ENCODE measurements around the gene PRSS2.

DNA sequence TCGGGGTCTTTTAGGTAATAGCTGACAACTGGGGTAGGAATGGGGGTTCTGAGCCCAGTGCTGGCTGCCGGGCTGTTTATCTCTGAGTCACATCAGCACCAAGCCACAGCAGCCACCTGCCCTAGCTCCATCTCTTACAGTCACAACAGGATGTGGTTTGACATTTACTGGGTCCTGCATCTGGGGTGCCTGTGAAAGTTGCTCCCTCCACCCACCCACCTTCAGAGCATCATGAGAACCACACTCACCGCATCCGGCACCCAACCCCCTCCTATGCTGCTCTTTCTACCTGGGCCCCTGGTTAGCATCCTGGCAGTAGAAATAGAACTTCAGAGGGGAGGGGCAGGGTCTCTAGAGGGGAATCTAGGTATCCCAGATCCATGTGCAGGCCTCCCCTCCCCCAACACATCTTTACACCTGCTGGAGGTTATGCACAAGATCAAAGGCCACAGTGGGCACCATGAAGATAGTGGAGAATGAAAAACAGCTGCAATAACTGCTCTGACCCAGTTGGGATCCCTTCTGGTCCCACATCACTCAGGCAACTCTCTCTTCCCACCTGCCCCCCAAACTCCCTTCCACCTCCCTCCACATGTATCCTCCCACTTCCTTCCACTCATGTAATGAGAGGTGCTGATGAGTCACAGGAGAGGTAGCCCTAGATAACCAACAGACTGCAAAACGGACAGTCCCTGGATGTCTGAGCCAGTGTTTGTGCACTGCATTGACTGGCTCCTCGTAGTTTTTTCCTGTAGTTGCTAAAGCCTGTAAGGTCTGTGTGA is 38.2 kb downstream of the PRSS2 start:
- TF ChIP-seq CTCF (IDR thresholded peaks at IDR 0.05), result no peak
- no peak for TF ChIP-seq POLR2A (IDR thresholded peaks at IDR 0.05)

Data from lower leg skin (tissue), 3 donors.